ENCODE results near the gene POLR3B.

GRCh38 chr12:106452309-106452708 is 94.8 kb downstream of the POLR3B start:
- TF ChIP-seq CTCF (IDR thresholded peaks at IDR 0.05) (no peak), ZFX (IDR thresholded peaks at IDR 0.05; ENCODE audit: borderline replicate concordance) (no peak)

Data from 22Rv1 (cell line).